Measurements from ENCODE around the gene SLITRK2.

SLITRK2 gene

DNA sequence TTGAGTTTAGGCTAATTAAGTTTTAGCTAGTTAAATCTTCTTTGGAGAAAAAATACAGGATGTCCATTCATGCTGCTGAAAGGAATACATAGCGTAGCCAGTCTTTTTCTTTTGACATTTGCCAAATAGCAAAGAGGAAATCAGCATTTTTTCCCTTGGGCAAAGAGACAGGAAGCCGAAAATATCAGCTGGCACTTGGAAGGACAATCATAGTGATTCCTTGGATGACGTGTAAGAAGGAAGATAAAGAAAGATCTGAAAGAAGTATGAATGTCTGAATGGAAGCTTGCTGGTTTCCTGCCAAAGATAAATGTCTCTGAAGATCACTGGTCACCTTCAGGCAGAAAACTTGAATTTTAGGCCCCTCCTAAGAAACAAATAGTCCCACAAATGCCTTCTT, 44.2 kb downstream of the SLITRK2 start:
- Histone ChIP-seq H3K4me3 (ENCODE audit: low read depth in 1 of 2, low read length in 2 of 2) (no peak overlapping the region), H3K9me3 (ENCODE audit: control insufficient read depth in 1 of 2, low read length in 2 of 2) (no peaks in the 10 kb centered on the region), H3K4me1 (ENCODE audit: control insufficient read depth in 1 of 2, insufficient read depth in 2 of 2, low read length in 2 of 2) (no peaks in the 10 kb centered on the region), H3K27ac (ENCODE audit: low read length) (no peak overlapping the region), H3K27me3 (ENCODE audit: low read depth, low read length) (no peaks in the 10 kb centered on the region), H3K36me3 (ENCODE audit: control insufficient read depth in 1 of 2, insufficient read depth in 2 of 2, low read length in 2 of 2) (no peaks in the 10 kb centered on the region)

DNA sequence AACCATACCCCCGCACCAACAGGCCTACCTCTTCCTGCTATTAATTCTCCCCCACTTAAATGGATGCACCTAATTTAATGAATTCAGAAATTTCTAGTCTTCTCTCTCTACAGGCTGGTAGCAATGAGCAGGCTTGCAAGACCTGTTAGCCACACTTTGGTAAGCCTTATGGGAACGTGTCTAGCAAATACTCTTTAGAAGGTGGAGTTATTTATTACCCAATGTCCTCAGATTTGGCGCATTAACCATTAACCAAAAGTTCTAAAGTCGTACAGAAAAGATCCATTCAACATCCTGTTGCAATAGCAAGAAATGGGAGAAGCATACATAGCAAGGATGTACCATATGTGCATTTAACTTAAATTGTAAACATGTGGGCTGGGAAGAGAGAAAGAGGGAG, 47.5 kb downstream of the SLITRK2 start:
- no peaks in the 10 kb centered on the region for H3K4me1 ChIP-seq (ENCODE audit: control insufficient read depth in 1 of 2, insufficient read depth in 2 of 2, low read length in 2 of 2)
- no peaks in the 10 kb centered on the region for H3K36me3 ChIP-seq (ENCODE audit: control insufficient read depth in 1 of 2, insufficient read depth in 2 of 2, low read length in 2 of 2)
- no peak overlapping the region for H3K4me3 ChIP-seq (ENCODE audit: low read depth in 1 of 2, low read length in 2 of 2)
- H3K27ac ChIP-seq (ENCODE audit: low read length), result no peak overlapping the region
- H3K9me3 ChIP-seq (ENCODE audit: control insufficient read depth in 1 of 2, low read length in 2 of 2), result no peaks in the 10 kb centered on the region
- no peaks in the 10 kb centered on the region for H3K27me3 ChIP-seq (ENCODE audit: low read depth, low read length)

Measured in muscle layer of duodenum (tissue), 2 donors.